ENCODE measurements around the gene PKNOX2. TPM values are rescaled to one million over a fixed set of nuclear protein-coding genes. Genes with fewer than 3 reads are reported as not detected.

Gene PKNOX2
- total and polyA plus RNA-seq, 9 of the 15 experiments (the other 6 are each of a cell fraction or from before 2014, with no cell fraction given), result not detected

DNA sequence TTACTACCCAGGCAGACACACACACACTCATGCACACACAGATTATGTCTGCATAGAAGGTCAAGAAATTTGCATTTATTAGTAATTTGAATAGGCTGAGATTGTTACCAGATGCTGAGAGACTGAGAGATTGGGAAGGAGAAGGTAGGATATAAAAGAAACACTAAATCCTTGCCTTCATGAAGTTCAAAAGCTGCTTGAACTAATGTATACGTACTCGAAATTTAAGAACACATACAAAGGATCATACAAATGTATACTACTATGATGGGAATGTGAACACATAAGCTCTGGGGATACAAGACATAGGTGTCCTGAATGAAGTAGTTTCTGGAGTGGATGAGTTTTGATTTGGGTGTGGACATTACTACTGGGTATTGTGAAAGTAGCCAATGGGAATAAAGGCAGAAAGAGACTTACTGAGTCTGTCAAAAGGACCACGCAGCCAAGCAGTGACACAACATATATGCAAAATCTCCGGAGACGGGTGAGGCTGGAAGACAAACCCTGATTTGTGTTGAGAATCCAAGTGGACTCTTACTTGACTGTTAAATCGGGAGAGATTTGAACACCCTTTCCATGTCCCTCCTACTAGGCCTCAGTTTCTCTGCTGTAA, 7.3 kb upstream of the PKNOX2 start:
- Histone ChIP-seq H3K4me2 (ENCODE audit: insufficient read depth, low read length) (no peak overlapping the region), H3K27me3 (ENCODE audit: control insufficient read depth in 2 of 2, insufficient read depth in 2 of 2, low read length in 2 of 2) (peaks cover 7 to 31% of the 10 kb centered on the region in 2 experiments), H3K27ac (ENCODE audit: extremely low read depth, low read depth, low read length) (no peak overlapping the region), H3K79me2 (ENCODE audit: control insufficient read depth, insufficient read depth, low read length) (no peaks in the 10 kb centered on the region), H3K36me3 (ENCODE audit: control insufficient read depth, insufficient read depth, low read length) (no peaks in the 10 kb centered on the region), H4K20me1 (replicated peaks; ENCODE audit: control insufficient read depth, insufficient read depth, low read length) (no peaks in the 10 kb centered on the region), H3K9ac (ENCODE audit: insufficient read depth in 1 of 2, low read depth in 2 of 2, low read length in 2 of 2) (no peak overlapping the region), H3K4me1 (replicated peaks in 1 of 2; ENCODE audit: control insufficient read depth in 2 of 2, insufficient read depth in 2 of 2, low read length in 2 of 2) (no peaks in the 10 kb centered on the region), H3K4me3 (no peak overlapping the region), H2AFZ (ENCODE audit: low read depth, low read length) (no peak overlapping the region), H3K9me1 (ENCODE audit: control insufficient read depth, insufficient read depth, low read length) (no peaks in the 10 kb centered on the region), H3K9me3 (replicated peaks; ENCODE audit: control insufficient read depth, insufficient read depth, low read depth, low read length) (no peaks in the 10 kb centered on the region; the same call in 1 of the 2 replicates)
- no peak for ATAC-seq
- no peak for DNase-seq (ENCODE audit: extremely low read depth in 1 of 4, low spot score in 3 of 4)
- intact Hi-C loops (cut with micrococcal nuclease) (no loop called here), in situ Hi-C loops (cut with MboI) (no loop called here)
- ChIA-PET POLR2A (no interaction called here), CTCF (ENCODE audit: low intra/inter-chr PET ratio) (no interaction called here)
- FAIRE-seq, result no peak
- WGBS (ENCODE audit: insufficient coverage, low coverage, missing lambda C conversion rate), result 6% methylated on average over 6 of the region's 6 CpGs
- BruUV-seq (replicated peaks), result no TSS peak
- no peak for TF ChIP-seq ZNF507 (tag; conservative IDR thresholded peaks at IDR 0.05)
- no peak for TF ChIP-seq HOXB6 (CRISPR knock-in tag; IDR thresholded peaks at IDR 0.05; ENCODE audit: borderline replicate concordance)
- TF ChIP-seq, protein P1, sequence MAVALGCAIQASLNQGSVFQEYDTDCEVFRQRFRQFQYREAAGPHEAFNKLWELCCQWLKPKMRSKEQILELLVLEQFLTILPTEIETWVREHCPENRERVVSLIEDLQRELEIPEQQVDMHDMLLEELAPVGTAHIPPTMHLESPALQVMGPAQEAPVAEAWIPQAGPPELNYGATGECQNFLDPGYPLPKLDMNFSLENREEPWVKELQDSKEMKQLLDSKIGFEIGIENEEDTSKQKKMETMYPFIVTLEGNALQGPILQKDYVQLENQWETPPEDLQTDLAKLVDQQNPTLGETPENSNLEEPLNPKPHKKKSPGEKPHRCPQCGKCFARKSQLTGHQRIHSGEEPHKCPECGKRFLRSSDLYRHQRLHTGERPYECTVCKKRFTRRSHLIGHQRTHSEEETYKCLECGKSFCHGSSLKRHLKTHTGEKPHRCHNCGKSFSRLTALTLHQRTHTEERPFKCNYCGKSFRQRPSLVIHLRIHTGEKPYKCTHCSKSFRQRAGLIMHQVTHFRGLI (CRISPR knock-in tag; IDR thresholded peaks at IDR 0.05), result no peak
- TF ChIP-seq, protein P2, sequence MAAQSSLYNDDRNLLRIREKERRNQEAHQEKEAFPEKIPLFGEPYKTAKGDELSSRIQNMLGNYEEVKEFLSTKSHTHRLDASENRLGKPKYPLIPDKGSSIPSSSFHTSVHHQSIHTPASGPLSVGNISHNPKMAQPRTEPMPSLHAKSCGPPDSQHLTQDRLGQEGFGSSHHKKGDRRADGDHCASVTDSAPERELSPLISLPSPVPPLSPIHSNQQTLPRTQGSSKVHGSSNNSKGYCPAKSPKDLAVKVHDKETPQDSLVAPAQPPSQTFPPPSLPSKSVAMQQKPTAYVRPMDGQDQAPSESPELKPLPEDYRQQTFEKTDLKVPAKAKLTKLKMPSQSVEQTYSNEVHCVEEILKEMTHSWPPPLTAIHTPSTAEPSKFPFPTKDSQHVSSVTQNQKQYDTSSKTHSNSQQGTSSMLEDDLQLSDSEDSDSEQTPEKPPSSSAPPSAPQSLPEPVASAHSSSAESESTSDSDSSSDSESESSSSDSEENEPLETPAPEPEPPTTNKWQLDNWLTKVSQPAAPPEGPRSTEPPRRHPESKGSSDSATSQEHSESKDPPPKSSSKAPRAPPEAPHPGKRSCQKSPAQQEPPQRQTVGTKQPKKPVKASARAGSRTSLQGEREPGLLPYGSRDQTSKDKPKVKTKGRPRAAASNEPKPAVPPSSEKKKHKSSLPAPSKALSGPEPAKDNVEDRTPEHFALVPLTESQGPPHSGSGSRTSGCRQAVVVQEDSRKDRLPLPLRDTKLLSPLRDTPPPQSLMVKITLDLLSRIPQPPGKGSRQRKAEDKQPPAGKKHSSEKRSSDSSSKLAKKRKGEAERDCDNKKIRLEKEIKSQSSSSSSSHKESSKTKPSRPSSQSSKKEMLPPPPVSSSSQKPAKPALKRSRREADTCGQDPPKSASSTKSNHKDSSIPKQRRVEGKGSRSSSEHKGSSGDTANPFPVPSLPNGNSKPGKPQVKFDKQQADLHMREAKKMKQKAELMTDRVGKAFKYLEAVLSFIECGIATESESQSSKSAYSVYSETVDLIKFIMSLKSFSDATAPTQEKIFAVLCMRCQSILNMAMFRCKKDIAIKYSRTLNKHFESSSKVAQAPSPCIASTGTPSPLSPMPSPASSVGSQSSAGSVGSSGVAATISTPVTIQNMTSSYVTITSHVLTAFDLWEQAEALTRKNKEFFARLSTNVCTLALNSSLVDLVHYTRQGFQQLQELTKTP (IDR thresholded peaks at IDR 0.05; ENCODE audit: low read depth in 1 of 2, partially characterized antibody in 2 of 2), result no peak
- TF ChIP-seq FOS (IDR thresholded peaks at IDR 0.05; ENCODE audit: extremely low read depth, insufficient read length), result no peak
- TF ChIP-seq ZNF133 (CRISPR knock-in tag; IDR thresholded peaks at IDR 0.05), result no peak
- no peak for TF ChIP-seq ELF2 (CRISPR knock-in tag; IDR thresholded peaks at IDR 0.05)
- no peak for TF ChIP-seq SNRNP70 (optimal IDR thresholded peaks at IDR 0.05; ENCODE audit: low read depth, low read length)
- no peak for TF ChIP-seq ZFP91 (CRISPR knock-in tag; IDR thresholded peaks at IDR 0.05)
